ENCODE results near the gene POLR2E.
A peak's percentile ranks its signal among the peaks of the same experiment; 100 is the strongest.

POLR2E gene

GRCh38 chr19:1066251-1066747, 28.9 kb downstream of the POLR2E start:
- Histone ChIP-seq H3K27ac (ENCODE audit: poor library complexity, severe bottlenecking) (peak overlapping the region; percentile 79), H3K4me3 (ENCODE audit: severe bottlenecking) (peak overlapping the region; percentile 38), H3K27me3 (ENCODE audit: insufficient read depth, poor library complexity, severe bottlenecking) (peaks cover 6% of the 10 kb centered on the region), H3K9me3 (ENCODE audit: severe bottlenecking) (no peaks in the 10 kb centered on the region), H3K4me1 (ENCODE audit: insufficient read depth, poor library complexity, severe bottlenecking) (peaks cover 17% of the 10 kb centered on the region), H3K36me3 (ENCODE audit: low read depth) (no peaks in the 10 kb centered on the region)
- ATAC-seq (ENCODE audit: low read depth) (no peak), DNase-seq (ENCODE audit: low spot score) (no peak)
- no peak for TF ChIP-seq CTCF (IDR thresholded peaks at IDR 0.05; ENCODE audit: poor library complexity, severe bottlenecking)

GRCh38 chr19:1065606-1066109, 29.5 kb downstream of the POLR2E start:
- DNase-seq (ENCODE audit: low spot score) = no peak
- no peaks in the 10 kb centered on the region for H3K9me3 ChIP-seq (ENCODE audit: severe bottlenecking)
- peaks cover 17% of the 10 kb centered on the region for H3K4me1 ChIP-seq (ENCODE audit: insufficient read depth, poor library complexity, severe bottlenecking)
- H3K4me3 ChIP-seq (ENCODE audit: severe bottlenecking) = no peak overlapping the region
- peak; percentile 59 for ATAC-seq (ENCODE audit: low read depth)
- no peaks in the 10 kb centered on the region for H3K36me3 ChIP-seq (ENCODE audit: low read depth)
- peaks cover 2% of the 10 kb centered on the region for H3K27me3 ChIP-seq (ENCODE audit: insufficient read depth, poor library complexity, severe bottlenecking)
- no peak for TF ChIP-seq CTCF (IDR thresholded peaks at IDR 0.05; ENCODE audit: poor library complexity, severe bottlenecking)
- peak overlapping the region; percentile 79 for H3K27ac ChIP-seq (ENCODE audit: poor library complexity, severe bottlenecking)

- Histone ChIP-seq H3K27me3 (ENCODE audit: insufficient read depth, poor library complexity, severe bottlenecking) (no peaks in the 10 kb centered on the region), H3K4me1 (ENCODE audit: insufficient read depth, poor library complexity, severe bottlenecking) (peaks cover 17% of the 10 kb centered on the region), H3K9me3 (ENCODE audit: severe bottlenecking) (no peaks in the 10 kb centered on the region), H3K36me3 (ENCODE audit: low read depth) (no peaks in the 10 kb centered on the region), H3K4me3 (ENCODE audit: severe bottlenecking) (no peak overlapping the region), H3K27ac (ENCODE audit: poor library complexity, severe bottlenecking) (peak overlapping the region; percentile 79)
- DNase-seq (ENCODE audit: low spot score) = no peak
- peak; percentile 75 for TF ChIP-seq CTCF (IDR thresholded peaks at IDR 0.05; ENCODE audit: poor library complexity, severe bottlenecking)
- ATAC-seq (ENCODE audit: low read depth) = peak; percentile 68
Observed at GRCh38 chr19:1064661-1065605, 30.2 kb downstream of the POLR2E start.

GRCh38 chr19:1063909-1064660, 31.1 kb downstream of the POLR2E start:
- ATAC-seq (ENCODE audit: low read depth) (no peak), DNase-seq (ENCODE audit: low spot score) (no peak)
- no peaks in the 10 kb centered on the region for H3K27me3 ChIP-seq (ENCODE audit: insufficient read depth, poor library complexity, severe bottlenecking)
- no peak overlapping the region for H3K4me3 ChIP-seq (ENCODE audit: severe bottlenecking)
- no peaks in the 10 kb centered on the region for H3K9me3 ChIP-seq (ENCODE audit: severe bottlenecking)
- peaks cover 17% of the 10 kb centered on the region for H3K4me1 ChIP-seq (ENCODE audit: insufficient read depth, poor library complexity, severe bottlenecking)
- H3K36me3 ChIP-seq (ENCODE audit: low read depth) = no peaks in the 10 kb centered on the region
- peak overlapping the region; percentile 79 for H3K27ac ChIP-seq (ENCODE audit: poor library complexity, severe bottlenecking)
- TF ChIP-seq CTCF (IDR thresholded peaks at IDR 0.05; ENCODE audit: poor library complexity, severe bottlenecking) = no peak
